ENCODE measurements around the gene ADGRA3.

ADGRA3 gene, protein sequence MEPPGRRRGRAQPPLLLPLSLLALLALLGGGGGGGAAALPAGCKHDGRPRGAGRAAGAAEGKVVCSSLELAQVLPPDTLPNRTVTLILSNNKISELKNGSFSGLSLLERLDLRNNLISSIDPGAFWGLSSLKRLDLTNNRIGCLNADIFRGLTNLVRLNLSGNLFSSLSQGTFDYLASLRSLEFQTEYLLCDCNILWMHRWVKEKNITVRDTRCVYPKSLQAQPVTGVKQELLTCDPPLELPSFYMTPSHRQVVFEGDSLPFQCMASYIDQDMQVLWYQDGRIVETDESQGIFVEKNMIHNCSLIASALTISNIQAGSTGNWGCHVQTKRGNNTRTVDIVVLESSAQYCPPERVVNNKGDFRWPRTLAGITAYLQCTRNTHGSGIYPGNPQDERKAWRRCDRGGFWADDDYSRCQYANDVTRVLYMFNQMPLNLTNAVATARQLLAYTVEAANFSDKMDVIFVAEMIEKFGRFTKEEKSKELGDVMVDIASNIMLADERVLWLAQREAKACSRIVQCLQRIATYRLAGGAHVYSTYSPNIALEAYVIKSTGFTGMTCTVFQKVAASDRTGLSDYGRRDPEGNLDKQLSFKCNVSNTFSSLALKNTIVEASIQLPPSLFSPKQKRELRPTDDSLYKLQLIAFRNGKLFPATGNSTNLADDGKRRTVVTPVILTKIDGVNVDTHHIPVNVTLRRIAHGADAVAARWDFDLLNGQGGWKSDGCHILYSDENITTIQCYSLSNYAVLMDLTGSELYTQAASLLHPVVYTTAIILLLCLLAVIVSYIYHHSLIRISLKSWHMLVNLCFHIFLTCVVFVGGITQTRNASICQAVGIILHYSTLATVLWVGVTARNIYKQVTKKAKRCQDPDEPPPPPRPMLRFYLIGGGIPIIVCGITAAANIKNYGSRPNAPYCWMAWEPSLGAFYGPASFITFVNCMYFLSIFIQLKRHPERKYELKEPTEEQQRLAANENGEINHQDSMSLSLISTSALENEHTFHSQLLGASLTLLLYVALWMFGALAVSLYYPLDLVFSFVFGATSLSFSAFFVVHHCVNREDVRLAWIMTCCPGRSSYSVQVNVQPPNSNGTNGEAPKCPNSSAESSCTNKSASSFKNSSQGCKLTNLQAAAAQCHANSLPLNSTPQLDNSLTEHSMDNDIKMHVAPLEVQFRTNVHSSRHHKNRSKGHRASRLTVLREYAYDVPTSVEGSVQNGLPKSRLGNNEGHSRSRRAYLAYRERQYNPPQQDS (N-terminal part only)

DNA sequence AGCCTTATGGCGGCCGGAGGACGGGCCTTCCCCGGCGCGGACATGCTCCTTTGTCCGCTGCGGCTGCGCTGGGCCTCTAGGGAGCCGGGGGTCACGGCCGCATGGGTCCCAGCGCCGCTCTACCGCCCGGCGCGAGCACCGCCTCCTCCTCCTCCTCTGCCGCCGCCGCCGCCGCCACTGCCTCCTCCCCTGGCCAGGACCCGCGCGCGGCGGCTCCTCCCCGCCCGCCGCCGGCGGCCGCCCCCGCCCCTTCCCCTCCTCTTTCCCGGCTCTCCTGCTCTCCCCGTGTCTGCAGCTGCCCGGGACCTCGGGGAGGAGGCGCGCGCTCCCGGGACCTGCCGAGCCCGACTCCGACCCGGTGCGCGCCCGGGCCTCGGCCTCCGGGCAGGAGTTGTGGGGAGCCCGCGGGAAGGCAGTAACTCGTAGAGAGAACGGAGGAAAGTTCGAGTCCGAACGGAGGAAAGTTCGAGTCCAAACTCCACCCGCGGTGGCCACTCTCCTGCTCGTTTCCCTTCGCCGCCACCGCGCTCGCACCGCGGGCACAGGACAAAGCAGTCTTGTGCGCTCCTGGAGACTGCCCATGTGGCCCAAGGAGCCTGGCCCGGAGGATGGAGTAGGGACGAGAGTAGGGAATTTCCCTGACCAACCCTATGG, at the start of gene ADGRA3:
Gene ADGRA3, minus strand, starts transcription at position 179 of the 654 bp plus-strand sequence. CDS start 282 bp downstream, outside the sequence.
- no peak for DNase-seq

DNA sequence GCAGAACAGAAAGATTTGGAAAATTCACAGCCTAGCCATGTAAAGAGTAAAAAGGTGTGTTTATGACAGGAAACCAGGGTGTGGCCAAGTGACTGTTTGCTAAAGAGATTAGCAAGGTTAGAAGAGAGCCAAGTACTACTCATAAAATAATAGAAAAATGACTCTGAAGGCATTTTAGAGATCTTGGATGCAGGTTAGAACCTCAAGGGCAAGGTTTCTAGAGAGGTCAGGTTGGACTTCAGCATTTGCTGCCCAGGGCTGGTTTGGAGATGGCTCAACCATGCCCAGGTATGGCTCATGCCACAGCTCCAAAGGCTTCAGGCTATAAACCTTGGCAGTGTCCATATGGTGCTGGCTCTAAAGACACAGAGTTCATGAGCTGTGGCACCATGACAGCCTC, 40.6 kb upstream of the ADGRA3 start:
- DNase-seq, result no peak

DNA sequence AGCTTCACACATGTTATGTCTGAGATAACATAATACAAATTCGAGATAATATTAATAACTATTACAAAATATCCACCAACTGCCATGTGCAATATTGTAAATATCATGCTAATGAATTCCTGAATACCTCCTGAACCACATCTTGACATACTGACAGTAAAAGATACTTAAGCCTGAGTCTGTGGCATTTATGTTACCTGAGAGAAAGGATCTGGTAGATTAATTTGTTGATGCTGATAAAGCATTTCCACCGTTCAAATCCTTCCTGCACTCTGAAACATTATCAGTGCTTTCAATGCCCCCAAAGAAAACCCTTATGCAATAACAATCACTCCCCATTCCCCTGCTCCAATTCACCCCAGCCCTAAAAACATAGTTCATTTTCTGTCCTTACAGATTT, 38.8 kb upstream of the ADGRA3 start:
- DNase-seq, result no peak

DNA sequence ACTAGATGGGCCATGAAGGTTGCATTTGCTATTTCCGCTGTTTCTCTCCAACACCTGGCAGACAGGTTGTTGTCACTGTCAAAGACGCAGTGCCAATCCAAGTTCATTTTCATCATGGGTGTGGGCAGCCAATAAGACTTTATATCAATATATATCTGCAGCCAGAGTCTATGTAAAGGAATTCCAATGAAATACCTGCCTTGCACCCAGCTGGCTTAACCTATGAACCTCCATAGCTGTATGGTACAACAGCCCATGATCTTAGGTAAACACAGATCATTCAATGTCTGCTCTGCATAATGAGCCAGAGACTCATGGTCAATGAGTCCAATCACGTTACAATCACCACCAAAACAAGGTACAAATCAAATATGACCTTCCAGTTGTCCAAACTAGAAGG, 37.7 kb upstream of the ADGRA3 start:
- no peak for DNase-seq

DNA sequence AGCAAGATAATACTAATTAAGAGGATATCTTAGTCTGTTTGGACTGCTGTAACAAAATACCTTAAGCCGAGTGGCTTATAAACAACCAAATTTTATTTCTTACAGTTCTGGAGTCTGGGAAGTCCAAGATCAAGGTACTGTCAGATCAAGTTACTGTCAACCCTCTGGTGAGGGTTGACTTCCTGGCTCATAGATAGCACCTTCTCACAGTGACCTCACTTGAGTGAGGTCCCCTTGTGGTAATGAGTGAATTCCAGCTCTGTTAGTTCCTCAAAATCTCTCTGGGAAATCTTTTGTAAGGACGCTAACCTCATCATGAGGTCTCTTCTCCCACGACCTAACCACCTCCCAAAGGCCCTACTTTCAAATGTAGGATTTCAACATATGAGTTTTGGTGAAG, 36.9 kb upstream of the ADGRA3 start:
- no peak for DNase-seq

DNA sequence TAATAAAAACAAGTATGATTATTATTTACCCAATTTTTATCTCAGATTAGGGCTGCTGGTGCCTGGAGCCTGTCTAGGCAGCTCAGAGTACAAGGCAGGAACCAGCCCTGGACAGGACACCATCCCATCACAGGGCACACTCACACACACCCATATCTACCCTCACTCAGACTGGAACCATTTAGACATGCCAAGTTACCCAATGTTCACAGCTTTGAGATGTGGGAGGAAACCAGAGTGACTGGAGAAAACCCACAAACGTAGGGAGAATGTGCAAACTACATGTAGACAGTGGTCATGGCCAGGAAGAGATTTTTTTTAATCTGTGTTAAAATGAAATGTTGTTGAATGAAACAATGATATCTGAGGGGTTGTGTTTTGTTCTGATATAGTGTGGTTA, 35.7 kb upstream of the ADGRA3 start:
- no peak for DNase-seq

DNA sequence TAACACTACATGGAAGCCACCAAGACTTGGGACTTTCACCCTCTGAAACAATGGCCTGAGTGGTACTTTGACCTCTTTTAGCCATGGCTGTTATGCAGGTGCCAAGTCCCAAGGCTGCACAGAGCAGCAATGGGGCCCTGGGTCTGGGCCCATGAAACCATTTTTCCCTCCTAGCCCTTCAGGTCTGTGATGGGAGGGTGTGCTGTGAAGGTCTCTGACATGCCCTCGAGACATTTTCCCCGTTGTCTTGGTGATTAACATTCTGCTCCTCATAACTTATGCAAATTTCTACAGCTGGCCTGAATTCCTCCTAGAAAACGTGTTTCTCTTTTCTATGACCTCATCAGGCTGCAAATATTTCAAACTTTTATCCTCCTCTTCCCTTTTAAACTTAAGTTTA, 30.4 kb upstream of the ADGRA3 start:
- no peak for DNase-seq

DNA sequence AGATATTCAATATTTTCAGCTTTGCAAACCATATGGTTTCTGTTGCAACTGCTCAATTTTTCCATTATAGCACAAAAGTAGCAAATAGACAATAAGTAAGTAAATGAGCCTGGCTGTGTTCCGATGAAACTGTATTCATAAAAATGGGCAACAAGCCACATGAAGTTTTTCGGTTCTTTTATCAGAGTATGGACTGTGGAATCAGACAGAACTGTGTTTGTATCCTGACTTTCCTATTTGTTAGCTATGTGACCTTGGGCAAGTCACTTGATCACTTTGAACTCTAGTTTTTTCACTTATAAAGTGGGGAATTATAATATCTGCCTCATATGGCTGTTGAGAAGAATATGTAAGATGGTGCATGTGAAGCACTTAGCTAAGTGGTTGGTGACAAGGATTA, 23.4 kb upstream of the ADGRA3 start:
- no peak for DNase-seq

DNA sequence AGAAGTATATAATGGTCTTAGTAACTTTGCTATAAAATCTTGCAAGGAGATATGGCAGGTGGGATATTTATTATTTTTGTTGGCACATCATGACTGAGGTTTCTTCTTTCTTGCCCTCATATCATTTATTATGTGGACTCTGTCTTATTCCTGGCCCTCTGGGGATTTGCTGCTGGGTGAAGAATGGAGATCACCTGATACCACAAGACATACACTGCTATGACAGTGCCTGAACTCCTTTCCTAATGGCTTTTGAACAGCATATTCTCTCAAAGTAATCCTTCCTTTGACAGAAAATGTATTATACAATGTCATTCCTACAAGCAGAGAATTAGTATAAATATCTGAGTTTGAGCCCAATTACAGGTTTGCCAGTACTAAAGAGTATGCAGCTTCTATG, 22.0 kb upstream of the ADGRA3 start:
- DNase-seq, result no peak

DNA sequence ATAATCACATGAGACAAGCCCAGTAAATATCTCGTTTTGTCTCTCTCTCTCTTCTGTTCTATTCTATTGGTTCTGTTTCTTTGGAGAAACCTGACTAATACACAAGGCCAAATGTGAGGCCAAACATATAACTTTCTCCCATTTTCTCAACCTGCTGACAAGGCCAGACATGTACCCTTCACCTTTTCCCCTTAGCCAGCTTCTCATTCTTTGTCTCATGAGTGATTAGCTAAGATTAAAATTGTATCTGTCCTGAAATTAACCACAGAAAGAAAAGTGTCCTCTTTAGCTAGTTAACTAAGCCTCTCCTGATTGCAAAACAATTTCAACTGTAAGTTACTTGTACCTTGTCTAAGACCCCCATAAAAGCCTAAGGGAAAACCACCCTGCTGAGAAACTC, 18.5 kb upstream of the ADGRA3 start:
- no peak for DNase-seq

DNA sequence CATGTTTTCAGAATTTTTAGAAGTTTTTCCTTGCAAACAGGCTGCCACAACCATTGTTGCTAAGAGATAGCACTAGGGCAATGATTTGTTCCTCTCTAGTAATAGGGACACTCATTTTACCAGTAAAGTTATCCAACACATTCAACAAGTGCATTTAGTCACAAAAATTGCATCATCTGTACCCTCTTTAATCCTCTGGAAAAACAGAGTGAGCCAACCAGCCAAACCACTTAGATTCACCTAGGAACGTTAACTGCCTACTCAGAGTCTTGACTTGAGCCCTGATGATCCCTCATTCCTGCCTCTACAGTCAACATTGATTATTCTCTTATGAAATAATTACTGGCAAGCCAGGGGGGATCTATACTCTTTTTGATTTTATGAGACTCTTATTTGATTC, 17.0 kb upstream of the ADGRA3 start:
- no peak for DNase-seq

DNA sequence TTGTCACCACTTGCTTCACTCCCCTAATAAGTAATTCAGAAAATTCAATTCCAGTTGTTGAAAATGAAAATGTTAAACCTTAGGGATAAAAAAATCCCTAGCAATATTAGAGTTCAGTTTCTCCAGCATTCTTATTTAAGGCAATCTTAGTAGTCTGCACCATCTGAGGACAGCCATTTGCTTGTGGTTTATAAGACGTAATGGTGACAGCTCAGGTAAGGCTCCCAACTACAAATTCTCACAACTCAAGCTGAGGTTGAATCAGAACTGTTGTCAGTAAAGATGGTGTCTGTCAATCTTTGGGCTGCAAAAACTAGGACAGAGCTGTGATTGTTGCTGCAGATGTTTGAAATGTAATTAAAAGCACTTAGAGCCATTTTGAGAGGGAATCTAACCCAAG, 16.3 kb upstream of the ADGRA3 start:
- DNase-seq, result no peak

DNA sequence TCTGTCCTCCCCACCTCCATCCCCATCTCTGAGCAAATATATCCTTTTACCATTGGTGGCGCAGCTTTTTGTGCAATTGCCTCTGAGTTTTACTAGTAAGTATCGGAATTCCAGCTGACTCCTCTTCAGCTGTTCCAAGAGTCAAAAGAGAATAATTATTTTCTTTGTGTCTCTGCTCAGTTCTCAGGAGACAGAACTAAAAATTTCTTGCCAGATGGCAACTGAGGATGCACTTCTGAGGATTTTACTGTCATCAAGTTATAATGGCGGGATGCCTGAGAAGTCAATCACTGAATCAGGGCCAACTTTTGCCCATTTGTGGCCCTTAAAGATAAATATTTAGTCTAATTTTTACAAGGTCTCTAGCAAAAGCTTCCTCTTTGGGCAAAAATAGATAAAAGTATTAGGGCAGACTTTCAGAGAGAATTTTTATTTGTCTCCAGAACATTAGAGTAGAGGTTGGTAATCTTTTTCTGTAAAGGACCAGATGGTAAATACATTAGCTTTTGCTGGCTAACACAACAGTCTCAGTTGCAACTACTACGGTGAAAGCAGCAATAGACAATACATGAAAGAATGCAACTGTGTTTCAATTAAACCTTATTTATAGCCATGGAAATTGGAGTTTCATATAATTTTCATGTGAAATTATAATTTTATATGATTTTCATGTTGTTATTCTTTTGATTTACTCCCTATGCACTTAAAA, 15.6 kb upstream of the ADGRA3 start:
- DNase-seq, result no peak

DNA sequence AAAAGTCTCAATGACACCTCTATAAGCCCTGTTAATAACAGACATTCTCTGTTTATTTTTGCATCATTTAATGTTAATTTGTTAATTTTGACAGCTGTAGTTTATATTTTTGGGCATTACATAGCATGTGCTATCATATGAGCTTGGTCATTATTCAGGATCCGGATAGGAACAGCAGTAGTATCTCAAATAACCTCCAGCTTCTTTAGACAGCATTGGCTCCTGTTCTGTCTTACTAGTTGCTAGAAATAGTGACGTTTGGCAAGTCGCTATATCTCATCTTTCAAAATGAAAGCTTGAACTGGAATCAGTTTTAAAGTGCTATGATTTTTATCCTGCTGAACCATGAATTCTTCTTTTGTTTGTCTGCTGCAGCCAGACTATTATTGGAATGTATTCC, 9.0 kb upstream of the ADGRA3 start:
- DNase-seq, result no peak

DNA sequence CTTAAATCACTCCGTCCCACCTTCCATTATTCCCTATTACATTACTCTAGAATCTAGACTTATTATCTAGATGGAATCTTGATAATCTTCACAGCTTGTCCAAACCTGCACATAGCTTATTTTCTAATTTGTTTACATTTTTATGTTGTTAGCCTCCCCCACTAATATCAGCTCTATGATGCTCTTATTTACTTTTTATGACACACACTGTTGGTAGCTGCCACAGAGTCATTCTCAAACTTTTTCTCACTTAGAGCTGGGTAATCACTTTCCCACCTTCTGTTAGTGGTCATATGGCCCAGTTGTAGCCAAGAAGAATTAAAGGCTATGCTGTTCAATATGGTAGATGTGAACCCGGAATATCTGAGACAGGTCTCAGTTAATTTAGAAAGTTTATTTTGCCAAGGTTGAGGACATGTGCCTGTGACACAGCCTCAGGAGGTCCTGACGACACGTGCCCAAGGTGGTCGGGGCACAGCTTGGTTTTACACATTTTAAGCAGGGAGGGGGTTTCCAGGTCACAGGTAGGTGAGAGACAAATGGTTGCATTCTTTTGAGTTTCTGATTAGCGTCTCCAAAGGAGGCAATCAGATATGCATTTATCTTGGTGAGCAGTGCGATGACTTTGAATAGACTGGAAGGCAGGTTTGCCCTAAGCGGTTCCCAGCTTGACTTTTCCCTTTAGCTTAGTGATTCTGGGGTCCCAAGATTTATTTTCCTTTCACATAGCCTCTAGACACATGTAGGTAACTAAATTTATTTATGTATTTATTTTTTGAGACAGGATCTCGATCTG, 7.0 kb upstream of the ADGRA3 start:
- DNase-seq, result no peak

DNA sequence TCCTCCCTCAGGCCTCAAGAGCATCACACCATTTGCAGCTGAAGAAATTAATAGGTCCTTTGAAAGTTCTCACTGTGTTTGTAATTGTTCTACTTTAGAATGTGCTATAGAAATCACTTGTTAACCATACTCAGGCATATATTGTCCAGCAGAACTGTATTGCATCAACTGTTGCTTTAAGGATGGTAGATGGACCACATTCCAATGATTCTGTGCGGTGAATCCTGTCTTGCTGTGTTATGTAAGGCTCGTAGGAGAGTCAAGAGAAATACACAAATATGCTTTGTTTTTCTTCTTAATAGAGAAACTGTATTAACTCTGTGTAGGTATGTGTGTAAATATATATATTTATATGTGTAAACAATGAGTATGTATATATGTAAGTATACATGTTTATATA, 6.3 kb upstream of the ADGRA3 start:
- no peak for DNase-seq

DNA sequence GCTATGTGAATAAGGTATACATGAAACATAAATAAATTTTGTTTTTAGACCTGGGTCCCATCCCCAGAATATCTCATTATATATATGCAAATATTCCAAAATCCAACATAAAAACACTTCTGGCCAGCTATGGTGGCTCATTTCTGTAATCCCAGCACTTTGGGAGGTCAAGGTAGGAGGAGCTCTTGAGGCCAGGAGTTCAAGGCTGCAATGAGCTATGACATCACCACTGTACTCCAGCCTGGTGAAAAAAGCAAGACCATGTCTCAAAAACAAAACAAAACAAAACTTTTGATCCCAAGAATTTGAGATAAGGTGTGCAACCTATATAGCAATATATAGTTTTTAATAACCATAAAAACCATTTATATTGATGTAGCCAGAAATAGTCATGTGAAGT, 5.4 kb upstream of the ADGRA3 start:
- DNase-seq, result no peak

DNA sequence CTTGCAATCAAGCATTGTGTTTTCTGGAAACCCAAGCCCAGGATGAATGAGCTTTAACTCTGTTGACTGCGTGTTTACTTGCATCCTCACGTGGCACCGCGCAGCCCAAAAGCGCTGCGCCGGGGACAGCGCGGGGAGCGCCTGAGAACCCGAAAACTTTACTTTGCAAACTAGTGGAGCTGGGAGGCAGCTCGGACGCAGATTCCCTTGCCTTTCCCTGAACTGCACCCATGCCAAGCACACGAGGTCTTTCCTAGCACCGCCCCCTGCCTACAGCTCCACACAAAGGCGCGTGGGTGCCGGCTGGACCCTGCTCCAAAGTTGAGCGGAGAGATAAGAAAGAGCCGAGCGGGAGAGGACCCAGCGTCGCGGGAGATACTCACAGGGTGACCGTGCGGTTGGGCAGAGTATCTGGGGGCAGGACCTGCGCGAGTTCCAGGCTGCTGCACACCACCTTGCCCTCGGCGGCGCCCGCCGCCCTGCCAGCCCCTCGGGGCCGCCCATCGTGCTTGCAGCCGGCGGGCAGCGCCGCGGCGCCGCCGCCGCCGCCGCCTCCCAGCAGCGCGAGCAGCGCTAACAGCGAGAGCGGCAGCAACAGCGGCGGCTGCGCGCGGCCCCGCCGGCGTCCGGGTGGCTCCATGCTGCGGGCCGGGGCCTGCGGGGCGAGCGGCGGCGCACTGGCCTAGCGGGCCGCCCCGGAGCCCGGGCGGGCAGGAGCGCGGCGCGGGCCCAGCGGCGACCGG, 550 bp downstream of the ADGRA3 start:
- DNase-seq, result no peak

DNA sequence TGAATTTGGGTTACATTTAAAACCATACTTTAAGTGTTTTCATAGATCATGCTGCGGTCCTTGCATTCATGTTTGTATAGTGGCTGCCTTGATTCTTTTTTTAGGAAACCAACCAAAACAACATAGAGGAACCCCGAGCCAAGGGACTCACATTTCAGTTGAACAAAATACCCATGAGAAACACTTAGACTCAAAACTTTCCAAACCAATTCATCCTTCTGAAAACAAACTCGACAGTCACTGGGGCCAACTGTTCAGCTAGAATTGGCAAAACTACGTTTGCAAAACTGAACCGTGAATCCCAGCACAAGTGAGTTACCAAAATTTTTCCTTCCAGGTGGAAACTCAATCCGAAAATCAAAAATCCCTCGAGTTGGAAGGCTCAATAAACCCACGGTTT, 1.4 kb downstream of the ADGRA3 start:
- no peak for DNase-seq

DNA sequence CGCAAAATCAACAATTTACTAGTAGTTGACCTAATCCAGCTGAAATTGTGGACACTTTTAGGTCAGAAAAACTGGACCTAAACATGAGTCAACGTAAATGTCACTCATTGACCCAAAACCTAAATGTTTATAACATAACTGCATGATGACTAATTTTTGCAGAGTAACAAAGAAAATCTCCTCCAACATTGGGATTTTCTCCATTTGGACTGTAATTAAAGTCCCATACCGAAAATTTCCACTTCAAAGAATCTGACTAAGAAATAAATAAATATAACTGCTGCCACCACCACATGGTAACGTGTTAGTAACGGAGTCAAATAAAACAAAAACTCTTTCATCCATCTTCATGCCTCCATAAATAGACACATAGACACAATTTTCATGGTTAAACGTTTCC, 1.9 kb downstream of the ADGRA3 start:
- no peak for DNase-seq

DNA sequence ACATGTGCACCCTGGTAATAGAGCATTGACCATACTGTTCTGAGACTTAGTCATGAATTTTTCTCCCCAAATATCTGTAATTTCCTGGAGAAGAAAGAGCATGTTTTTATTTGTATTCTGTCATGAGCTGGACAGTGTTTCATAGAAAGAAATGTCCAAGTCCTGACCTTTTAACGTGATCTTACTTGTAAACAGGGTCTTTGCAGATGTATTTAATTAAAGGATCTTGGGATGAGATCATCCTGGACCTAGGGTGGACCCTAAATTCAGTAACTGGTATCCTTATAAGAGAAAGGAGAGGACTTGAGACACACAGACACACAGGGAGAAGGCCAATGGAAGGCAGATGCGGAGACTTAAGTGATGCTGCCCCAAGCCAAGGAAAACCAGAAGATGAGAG, 3.6 kb downstream of the ADGRA3 start:
- DNase-seq, result no peak
